ENCODE measurements around the gene PIK3R3. TPM values are rescaled to one million over a fixed set of nuclear protein-coding genes. Genes with fewer than 3 reads are reported as not detected.

Gene PIK3R3
- polyA plus RNA-seq, result 1 to 10 TPM; 1.3 to 2.6 TPM

GRCh38 chr1:46132529-46133180, at the start of gene PIK3R3:
Gene PIK3R3, minus strand, starts transcription at chr1:46132629. Its CDS starts 677 bp downstream, at chr1:46131952.
- no peaks in the 10 kb centered on the region for H3K36me3 ChIP-seq (ENCODE audit: control insufficient read depth in 2 of 2, insufficient read depth in 2 of 2, low read length in 1 of 2)
- WGBS, 2 donors, result 0% methylated on average over 43 to 55 of the region's 55 CpGs
- H3K27ac ChIP-seq (ENCODE audit: low read depth in 2 of 2, low read length in 1 of 2), result peak within 1 kb of the TSS; percentile 89 to 93
- peaks cover 0 to 4% of the 10 kb centered on the region in 2 donors for H3K4me1 ChIP-seq (ENCODE audit: control insufficient read depth in 2 of 2, insufficient read depth in 2 of 2, low read length in 1 of 2)
- H3K27me3 ChIP-seq (ENCODE audit: control insufficient read depth in 1 of 2, insufficient read depth in 2 of 2, low read length in 2 of 2), result peaks cover 0 to 2% of the 10 kb centered on the region in 2 donors
- H3K4me3 ChIP-seq (ENCODE audit: low read depth in 1 of 2, low read length in 2 of 2), result peak within 1 kb of the TSS; percentile 58 to 61
- H3K9me3 ChIP-seq (ENCODE audit: control insufficient read depth in 2 of 2, insufficient read depth in 1 of 2, low read depth in 1 of 2, low read length in 1 of 2), result no peaks in the 10 kb centered on the region

GRCh38 chr1:46181343-46182260, 49.2 kb upstream of the PIK3R3 start:
- Histone ChIP-seq H3K4me1 (ENCODE audit: control insufficient read depth in 2 of 2, insufficient read depth in 2 of 2, low read length in 1 of 2) (peaks cover 0 to 26% of the 10 kb centered on the region in 2 donors), H3K4me3 (ENCODE audit: low read depth in 1 of 2, low read length in 2 of 2) (no peak overlapping the region)
- WGBS, 2 donors, result 65 to 69% methylated on average over 10 of the region's 10 CpGs

GRCh38 chr1:46180082-46180616, 47.7 kb upstream of the PIK3R3 start:
- Histone ChIP-seq H3K27ac (ENCODE audit: low read depth in 2 of 2, low read length in 1 of 2) (peak overlapping the region; percentile 16 to 33), H3K4me1 (ENCODE audit: control insufficient read depth in 2 of 2, insufficient read depth in 2 of 2, low read length in 1 of 2) (peaks cover 0 to 26% of the 10 kb centered on the region in 2 donors), H3K9me3 (ENCODE audit: control insufficient read depth in 2 of 2, insufficient read depth in 1 of 2, low read depth in 1 of 2, low read length in 1 of 2) (no peaks in the 10 kb centered on the region), H3K36me3 (ENCODE audit: control insufficient read depth in 2 of 2, insufficient read depth in 2 of 2, low read length in 1 of 2) (no peaks in the 10 kb centered on the region), H3K27me3 (ENCODE audit: control insufficient read depth in 1 of 2, insufficient read depth in 2 of 2, low read length in 2 of 2) (no peaks in the 10 kb centered on the region), H3K4me3 (ENCODE audit: low read depth in 1 of 2, low read length in 2 of 2) (no peak overlapping the region)
- 39% methylated on average over 12 of the region's 12 CpGs for WGBS, 2 donors

More at GRCh38 chr1:46181343-46182260, 49.2 kb upstream of the PIK3R3 start:
- no peaks in the 10 kb centered on the region for H3K9me3 ChIP-seq (ENCODE audit: control insufficient read depth in 2 of 2, insufficient read depth in 1 of 2, low read depth in 1 of 2, low read length in 1 of 2)
- no peak overlapping the region for H3K27ac ChIP-seq (ENCODE audit: low read depth in 2 of 2, low read length in 1 of 2)
- H3K27me3 ChIP-seq (ENCODE audit: control insufficient read depth in 1 of 2, insufficient read depth in 2 of 2, low read length in 2 of 2), result no peaks in the 10 kb centered on the region
- no peaks in the 10 kb centered on the region for H3K36me3 ChIP-seq (ENCODE audit: control insufficient read depth in 2 of 2, insufficient read depth in 2 of 2, low read length in 1 of 2)

GRCh38 chr1:46179138-46180081, 47.0 kb upstream of the PIK3R3 start:
- Histone ChIP-seq H3K4me1 (ENCODE audit: control insufficient read depth in 2 of 2, insufficient read depth in 2 of 2, low read length in 1 of 2) (peaks cover under 1 to 27% of the 10 kb centered on the region in 2 donors), H3K27ac (ENCODE audit: low read depth in 2 of 2, low read length in 1 of 2) (peak overlapping the region in 1 of 2 donors; percentile 33), H3K9me3 (ENCODE audit: control insufficient read depth in 2 of 2, insufficient read depth in 1 of 2, low read depth in 1 of 2, low read length in 1 of 2) (no peaks in the 10 kb centered on the region), H3K36me3 (ENCODE audit: control insufficient read depth in 2 of 2, insufficient read depth in 2 of 2, low read length in 1 of 2) (no peaks in the 10 kb centered on the region), H3K4me3 (ENCODE audit: low read depth in 1 of 2, low read length in 2 of 2) (no peak overlapping the region), H3K27me3 (ENCODE audit: control insufficient read depth in 1 of 2, insufficient read depth in 2 of 2, low read length in 2 of 2) (no peaks in the 10 kb centered on the region)
- WGBS, 2 donors, result 10% methylated on average over 10 of the region's 10 CpGs

- Histone ChIP-seq H3K9me3 (ENCODE audit: control insufficient read depth in 2 of 2, insufficient read depth in 1 of 2, low read depth in 1 of 2, low read length in 1 of 2) (no peaks in the 10 kb centered on the region), H3K4me3 (ENCODE audit: low read depth in 1 of 2, low read length in 2 of 2) (no peak within 1 kb of the TSS), H3K27ac (ENCODE audit: low read depth in 2 of 2, low read length in 1 of 2) (peak within 1 kb of the TSS; percentile 56 to 77), H3K4me1 (ENCODE audit: control insufficient read depth in 2 of 2, insufficient read depth in 2 of 2, low read length in 1 of 2) (peaks cover 6 to 34% of the 10 kb centered on the region in 2 donors), H3K36me3 (ENCODE audit: control insufficient read depth in 2 of 2, insufficient read depth in 2 of 2, low read length in 1 of 2) (no peaks in the 10 kb centered on the region), H3K27me3 (ENCODE audit: control insufficient read depth in 1 of 2, insufficient read depth in 2 of 2, low read length in 2 of 2) (no peaks in the 10 kb centered on the region)
- WGBS, 2 donors, result 87 to 90% methylated on average over 13 of the region's 13 CpGs
These were observed 43.9 kb upstream of the PIK3R3 start, which contains the start of gene P3R3URF for GRCh38 chr1:46176211-46176865. Gene P3R3URF, minus strand, starts transcription at chr1:46176488. Its CDS starts 17 bp downstream, at chr1:46176471.

- Histone ChIP-seq H3K27me3 (ENCODE audit: control insufficient read depth in 1 of 2, insufficient read depth in 2 of 2, low read length in 2 of 2) (no peaks in the 10 kb centered on the region), H3K4me3 (ENCODE audit: low read depth in 1 of 2, low read length in 2 of 2) (no peak overlapping the region), H3K27ac (ENCODE audit: low read depth in 2 of 2, low read length in 1 of 2) (peak overlapping the region; percentile 56 to 77), H3K4me1 (ENCODE audit: control insufficient read depth in 2 of 2, insufficient read depth in 2 of 2, low read length in 1 of 2) (peaks cover 6 to 29% of the 10 kb centered on the region in 2 donors), H3K36me3 (ENCODE audit: control insufficient read depth in 2 of 2, insufficient read depth in 2 of 2, low read length in 1 of 2) (no peaks in the 10 kb centered on the region), H3K9me3 (ENCODE audit: control insufficient read depth in 2 of 2, insufficient read depth in 1 of 2, low read depth in 1 of 2, low read length in 1 of 2) (no peaks in the 10 kb centered on the region)
- WGBS, 2 donors, result 56 to 65% methylated on average over 3 of the region's 3 CpGs
These were observed 42.8 kb upstream of the PIK3R3 start for GRCh38 chr1:46175243-46175642.

- Histone ChIP-seq H3K27ac (ENCODE audit: low read depth in 2 of 2, low read length in 1 of 2) (peak within 1 kb of the TSS; percentile 77 to 80), H3K36me3 (ENCODE audit: control insufficient read depth in 2 of 2, insufficient read depth in 2 of 2, low read length in 1 of 2) (no peaks in the 10 kb centered on the region), H3K9me3 (ENCODE audit: control insufficient read depth in 2 of 2, insufficient read depth in 1 of 2, low read depth in 1 of 2, low read length in 1 of 2) (no peaks in the 10 kb centered on the region), H3K4me3 (ENCODE audit: low read depth in 1 of 2, low read length in 2 of 2) (no peak within 1 kb of the TSS), H3K27me3 (ENCODE audit: control insufficient read depth in 1 of 2, insufficient read depth in 2 of 2, low read length in 2 of 2) (no peaks in the 10 kb centered on the region), H3K4me1 (ENCODE audit: control insufficient read depth in 2 of 2, insufficient read depth in 2 of 2, low read length in 1 of 2) (peaks cover 6 to 27% of the 10 kb centered on the region in 2 donors)
- WGBS, 2 donors, result 31 to 48% methylated on average over 11 of the region's 11 CpGs
These were observed 42.2 kb upstream of the PIK3R3 start, which contains the start of gene TSPAN1 for GRCh38 chr1:46174448-46175231. Gene TSPAN1, plus strand, starts transcription at chr1:46175087. Its CDS starts 6,021 bp downstream, at chr1:46181108.

GRCh38 chr1:46173361-46173856, 41.0 kb upstream of the PIK3R3 start:
- WGBS, 2 donors, result 37 to 40% methylated on average over 4 of the region's 4 CpGs
- Histone ChIP-seq H3K9me3 (ENCODE audit: control insufficient read depth in 2 of 2, insufficient read depth in 1 of 2, low read depth in 1 of 2, low read length in 1 of 2) (no peaks in the 10 kb centered on the region), H3K4me1 (ENCODE audit: control insufficient read depth in 2 of 2, insufficient read depth in 2 of 2, low read length in 1 of 2) (peaks cover 6 to 27% of the 10 kb centered on the region in 2 donors), H3K36me3 (ENCODE audit: control insufficient read depth in 2 of 2, insufficient read depth in 2 of 2, low read length in 1 of 2) (no peaks in the 10 kb centered on the region), H3K27me3 (ENCODE audit: control insufficient read depth in 1 of 2, insufficient read depth in 2 of 2, low read length in 2 of 2) (no peaks in the 10 kb centered on the region), H3K4me3 (ENCODE audit: low read depth in 1 of 2, low read length in 2 of 2) (no peak overlapping the region), H3K27ac (ENCODE audit: low read depth in 2 of 2, low read length in 1 of 2) (peak overlapping the region in 1 of 2 donors; percentile 37)

All from esophagus (tissue), 2 donors.